GM21786 (cell line): ENCODE results near the gene NALCN.

Source experiments
- ATAC-seq: cut with Tn5 transposase; IDR thresholded peaks from one replicate; pipeline ENCODE4 v1.9.1; 2021; ENCODE audit not compliant: unreplicated experiment

Gene NALCN

GRCh38 chr13:101140936-101141335 is 275.4 kb downstream of the NALCN start:
- ATAC-seq = no peak

- ATAC-seq = no peak
Measured at GRCh38 chr13:101140087-101140770, 276.1 kb downstream of the NALCN start.

GRCh38 chr13:101139081-101139480 is 277.2 kb downstream of the NALCN start:
- ATAC-seq = no peak

GRCh38 chr13:101127741-101128353 is 288.5 kb downstream of the NALCN start:
- peak; percentile 82 for ATAC-seq

- ATAC-seq = no peak
Measured at GRCh38 chr13:101123028-101123427, 293.3 kb downstream of the NALCN start.

- ATAC-seq = no peak
Measured at GRCh38 chr13:101121608-101122007, 294.7 kb downstream of the NALCN start.

GRCh38 chr13:101120007-101120406 is 296.3 kb downstream of the NALCN start:
- ATAC-seq = no peak

GRCh38 chr13:101116826-101117225 is 299.5 kb downstream of the NALCN start:
- ATAC-seq = no peak

GRCh38 chr13:101116341-101116740 is 300.0 kb downstream of the NALCN start:
- no peak for ATAC-seq

GRCh38 chr13:101115762-101116171 is 300.5 kb downstream of the NALCN start:
- no peak for ATAC-seq

GRCh38 chr13:101111894-101112293 is 304.4 kb downstream of the NALCN start:
- ATAC-seq = no peak

GRCh38 chr13:101109005-101109404 is 307.3 kb downstream of the NALCN start:
- ATAC-seq = no peak

- ATAC-seq = no peak
Measured at GRCh38 chr13:101098873-101099272, 317.4 kb downstream of the NALCN start.

- no peak for ATAC-seq
Measured at GRCh38 chr13:101092985-101093384, 323.3 kb downstream of the NALCN start.

GRCh38 chr13:101090287-101090686 is 326.0 kb downstream of the NALCN start:
- no peak for ATAC-seq

- no peak for ATAC-seq
Measured at GRCh38 chr13:101085551-101085950, 330.8 kb downstream of the NALCN start.

- no peak for ATAC-seq
Measured at GRCh38 chr13:101082441-101082840, 333.9 kb downstream of the NALCN start.

- no peak for ATAC-seq
Measured at GRCh38 chr13:101080616-101081015, 335.7 kb downstream of the NALCN start.

GRCh38 chr13:101065329-101065728 is 351.0 kb downstream of the NALCN start:
- ATAC-seq = no peak

GRCh38 chr13:101059793-101060192 is 356.5 kb downstream of the NALCN start:
- no peak for ATAC-seq

- ATAC-seq = no peak
Measured at GRCh38 chr13:101058841-101059240, 357.5 kb downstream of the NALCN start.

- no peak for ATAC-seq
Measured at GRCh38 chr13:101053301-101054093, 362.8 kb downstream of the NALCN start.
